Measurements from ENCODE around the gene SCFD2. TPM values are rescaled to one million over a fixed set of nuclear protein-coding genes. Genes with fewer than 3 reads are reported as not detected.

The SCFD2 gene
- total and polyA plus RNA-seq, 2 of the 8 experiments (the other 6 are each of a cell fraction or from before 2014, with no cell fraction given): 6.2 to 10.2 TPM

DNA sequence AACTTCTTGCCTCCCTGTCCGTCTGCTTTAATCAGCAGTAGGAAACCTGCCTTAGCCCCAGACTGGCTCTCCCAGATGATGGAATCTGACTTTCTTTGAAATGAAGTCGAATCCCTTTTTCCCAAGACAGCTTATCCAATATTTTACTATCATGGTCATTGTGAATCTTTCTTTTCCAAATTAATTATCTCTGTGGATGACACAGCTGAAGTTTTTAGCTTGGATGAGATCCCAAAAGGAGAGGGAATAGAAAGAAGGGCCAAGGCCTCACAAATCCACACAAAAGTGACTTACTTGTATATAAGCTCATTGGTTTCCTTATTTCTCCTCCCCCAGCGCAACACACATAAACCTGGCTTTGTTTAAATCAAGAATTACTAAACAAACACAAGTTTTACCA lies 403.1 kb downstream of the SCFD2 start (continued):
- TF ChIP-seq CTCF (IDR thresholded peaks at IDR 0.05; ENCODE audit: control extremely low read depth in 1 of 3, insufficient read depth in 1 of 3, low read depth in 1 of 3, low read length in 3 of 3) (no peak), TCF12 (IDR thresholded peaks at IDR 0.05; ENCODE audit: low read depth, low read length) (no peak), KDM4A (IDR thresholded peaks at IDR 0.05; ENCODE audit: low read depth, low read length, severe bottlenecking) (no peak)

Measured in H1 (cell line).